Right renal pelvis (tissue), 4 donors: Measurements from ENCODE around the gene SNCB. TPM values are rescaled to one million over a fixed set of nuclear protein-coding genes. Genes with fewer than 3 reads are reported as not detected.

ENCODE experiments used
- DNase-seq, 4 donors: peaks; one replicate each; pipeline ENCODE4 v3.0.0-alpha.2; 2013; ENCODE audit warnings: low read depth in 4 of 4, low spot score in 3 of 4, missing footprints in 1 of 4
- polyA plus RNA-seq, 4 donors: library from polyadenylated mRNA; unstranded; fragments of 120-200 nt; gene quantifications; one replicate each; pipeline ENCODE4 v1.2.1, GENCODE V29; 2013; ENCODE audit not compliant: insufficient read length in 4 of 4

Gene SNCB
- polyA plus RNA-seq, 4 donors, result 0.14 TPM; not detected in 3

GRCh38 chr5:176661676-176662075 lies 31.3 kb upstream of the SNCB start:
- no peak for DNase-seq

- DNase-seq, result peak; percentile 45 to 73 (median 60)
These were observed 30.7 kb upstream of the SNCB start for GRCh38 chr5:176660860-176661641.

- DNase-seq, result no peak
These were observed 30.2 kb upstream of the SNCB start for GRCh38 chr5:176660530-176660859.

- no peak for DNase-seq
These were observed 29.6 kb upstream of the SNCB start for GRCh38 chr5:176659860-176660461.

- no peak for DNase-seq
These were observed 29.1 kb upstream of the SNCB start for GRCh38 chr5:176659512-176659839.

GRCh38 chr5:176658817-176659511 lies 28.6 kb upstream of the SNCB start:
- no peak for DNase-seq

- DNase-seq, result peak in 1 of 4 donors; percentile 33
These were observed 27.8 kb upstream of the SNCB start for GRCh38 chr5:176658007-176658599.

GRCh38 chr5:176656467-176656990 lies 26.2 kb upstream of the SNCB start:
- no peak for DNase-seq

- DNase-seq, result no peak
These were observed 24.5 kb upstream of the SNCB start for GRCh38 chr5:176654856-176655255.

- DNase-seq, result no peak
These were observed 23.4 kb upstream of the SNCB start for GRCh38 chr5:176653401-176654385.

- DNase-seq, result no peak
These were observed 21.8 kb upstream of the SNCB start for GRCh38 chr5:176652136-176652535.

GRCh38 chr5:176651472-176651980 lies 21.2 kb upstream of the SNCB start:
- no peak for DNase-seq

- no peak for DNase-seq
These were observed 20.1 kb upstream of the SNCB start for GRCh38 chr5:176650354-176650884.

- DNase-seq, result no peak
These were observed 18.3 kb upstream of the SNCB start for GRCh38 chr5:176648474-176649194.

GRCh38 chr5:176647843-176648473 lies 17.6 kb upstream of the SNCB start:
- DNase-seq, result peak in 1 of 4 donors; percentile 28

GRCh38 chr5:176647030-176647842 lies 16.9 kb upstream of the SNCB start, which contains the start of gene TSPAN17:
TSPAN17 (plus strand) TSS chr5:176647484; CDS start chr5:176647616, 132 bp downstream.
- DNase-seq, result peak; percentile 98 to 99 (median 98)

- DNase-seq, result no peak
These were observed 16.3 kb upstream of the SNCB start for GRCh38 chr5:176646707-176647029.
